HUES48 (cell line): ENCODE data around the gene MGLL.

Experiments used
- H3K27ac ChIP-seq: one replicate; pipeline ENCODE4 v1.7.0; 2013; ENCODE audit warnings: low read depth, low read length, inconsistent platforms
- H3K27me3 ChIP-seq: 2 replicates; pipeline ENCODE4 v1.6.1; 2013; ENCODE audit warnings: mild to moderate bottlenecking, low read length; ENCODE audit not compliant: control insufficient read depth, insufficient read depth
- H3K36me3 ChIP-seq: 2 replicates; pipeline ENCODE4 v1.6.1; 2013; ENCODE audit warnings: low read length; ENCODE audit not compliant: control insufficient read depth, insufficient read depth
- H3K4me1 ChIP-seq: 2 replicates; pipeline ENCODE4 v1.6.1; 2013; ENCODE audit warnings: mild to moderate bottlenecking, low read length; ENCODE audit not compliant: control insufficient read depth, insufficient read depth
- H3K4me3 ChIP-seq: 2 replicates; pipeline ENCODE4 v1.5.1; 2013; ENCODE audit warnings: mild to moderate bottlenecking, low read depth, low read length
- H3K9ac ChIP-seq: 2 replicates; pipeline ENCODE4 v1.6.1; 2013; ENCODE audit warnings: mild to moderate bottlenecking, low read depth, low read length, moderate library complexity
- H3K9me3 ChIP-seq: 2 replicates; pipeline ENCODE4 v1.6.1; 2013; ENCODE audit warnings: low read length; ENCODE audit not compliant: control insufficient read depth, insufficient read depth

The MGLL gene

DNA sequence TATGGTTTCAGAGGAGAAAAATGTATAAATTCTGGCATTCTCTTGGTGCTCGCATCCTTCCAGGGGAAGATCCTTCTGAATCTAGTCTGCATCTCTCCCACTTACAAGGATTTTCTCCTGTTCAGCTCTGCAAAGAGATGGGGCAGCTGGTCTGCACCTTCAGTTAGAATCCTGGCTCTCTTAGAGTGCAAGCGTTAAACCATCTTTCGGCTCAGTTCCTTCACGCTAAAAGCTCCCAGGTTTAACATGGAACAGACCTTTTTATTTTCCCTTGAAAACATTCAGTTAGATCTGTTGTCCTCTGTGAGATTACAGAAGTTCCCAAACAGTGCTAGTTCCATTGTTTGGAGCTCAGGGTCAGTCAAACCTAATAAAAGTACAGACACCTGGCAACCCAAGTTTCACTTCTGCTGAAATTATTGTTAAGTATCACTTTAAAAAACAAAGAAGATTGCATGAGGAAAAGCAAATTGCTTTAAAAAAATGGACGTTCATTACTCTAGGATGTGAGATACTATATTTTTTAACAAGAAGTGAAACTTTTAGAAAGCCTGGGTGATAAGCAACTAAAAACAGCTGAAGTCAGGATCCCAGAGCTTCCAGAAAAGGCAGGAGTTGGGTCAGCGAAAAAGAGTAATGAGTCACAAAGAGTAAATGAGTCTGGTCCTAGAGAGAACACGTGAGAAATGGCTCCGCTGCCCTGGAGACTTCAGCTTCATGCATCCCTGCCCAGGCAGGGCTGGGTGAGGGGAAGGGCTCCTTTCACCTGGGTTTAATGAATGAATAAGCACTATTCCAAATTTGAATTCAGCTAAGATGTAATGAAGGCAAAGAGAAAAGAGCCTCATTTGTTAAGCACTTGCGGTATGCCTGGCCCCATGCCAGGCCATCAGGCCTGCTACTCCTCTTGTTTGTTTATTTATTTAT lies 86.3 kb downstream of the MGLL start:
- no peaks in the 10 kb centered on the region for H3K9me3 ChIP-seq
- no peak overlapping the region for H3K27ac ChIP-seq
- H3K4me3 ChIP-seq, result no peak overlapping the region
- H3K27me3 ChIP-seq, result 0 out of 2 replicates have a peak, but pooled peaks cover 9% of the 10 kb centered on the region
- H3K36me3 ChIP-seq, result no peaks in the 10 kb centered on the region
- H3K9ac ChIP-seq, result no peak overlapping the region
- peaks cover 29% of the 10 kb centered on the region for H3K4me1 ChIP-seq

DNA sequence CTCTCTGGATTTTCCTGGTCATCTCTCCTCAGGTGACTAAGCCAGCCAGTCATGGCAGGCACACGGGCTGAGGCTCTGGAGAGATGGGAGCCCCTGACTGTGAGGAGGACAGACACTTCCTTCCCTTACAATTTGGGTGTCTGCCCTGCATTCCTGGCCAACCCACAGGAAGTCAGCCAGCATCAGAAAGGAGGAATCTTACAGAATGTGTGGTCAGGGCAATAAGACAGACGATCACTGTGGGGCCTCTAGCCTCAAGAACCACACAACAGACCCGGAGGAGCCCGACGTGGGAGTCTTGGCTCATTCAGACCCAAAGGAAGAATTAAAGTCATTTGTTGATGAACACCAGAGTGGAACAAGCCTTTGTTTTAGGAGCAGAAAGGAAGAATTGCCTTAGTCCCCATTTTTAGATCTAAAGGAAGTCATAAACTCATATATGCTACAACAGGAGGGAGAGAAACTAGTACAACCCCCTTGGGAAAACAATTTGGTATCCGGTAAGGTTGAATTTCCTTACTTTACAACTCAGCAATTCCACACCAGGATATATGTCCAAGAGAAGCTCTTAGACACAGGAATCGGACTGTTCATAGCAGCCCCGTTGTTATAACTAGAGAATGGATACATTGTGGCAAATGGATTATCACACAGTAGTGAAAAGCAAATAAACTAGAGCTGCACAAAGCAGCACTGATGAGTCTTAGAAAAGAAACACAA lies 87.4 kb downstream of the MGLL start:
- H3K27me3 ChIP-seq, result 0 out of 2 replicates have a peak, but pooled peaks cover 9% of the 10 kb centered on the region
- no peaks in the 10 kb centered on the region for H3K36me3 ChIP-seq
- no peak overlapping the region for H3K9ac ChIP-seq
- peaks cover 29% of the 10 kb centered on the region for H3K4me1 ChIP-seq
- H3K9me3 ChIP-seq, result no peaks in the 10 kb centered on the region
- no peak overlapping the region for H3K27ac ChIP-seq
- H3K4me3 ChIP-seq, result no peak overlapping the region; the same call in 1 of the 2 replicates

DNA sequence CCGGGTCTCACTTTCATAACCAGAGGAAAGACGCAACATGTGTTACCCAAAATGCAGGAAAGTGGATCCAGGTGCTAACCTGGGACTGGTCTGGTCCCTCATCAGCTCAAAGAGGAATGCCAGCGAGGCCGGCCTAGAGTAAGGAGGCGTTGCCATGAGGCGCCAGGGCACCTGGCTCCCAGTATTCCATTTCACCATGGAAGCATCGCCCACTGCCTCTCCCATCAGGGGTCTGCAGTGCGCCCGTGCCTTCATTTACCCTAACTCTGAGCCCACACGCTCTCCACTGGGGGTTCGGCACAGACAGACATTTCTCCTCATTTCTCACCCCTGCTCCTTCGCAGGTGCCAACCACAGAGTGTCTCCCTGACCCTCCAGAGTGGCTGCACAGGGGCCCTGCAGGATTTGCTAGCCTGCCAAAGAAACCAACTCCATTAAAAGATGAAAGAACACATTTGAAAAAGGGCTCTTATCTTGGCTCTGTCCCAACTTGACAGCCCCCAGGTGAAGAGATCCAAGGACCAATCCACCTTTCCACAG lies 88.1 kb downstream of the MGLL start:
- Histone ChIP-seq H3K27me3 (0 out of 2 replicates have a peak, but pooled peaks cover 9% of the 10 kb centered on the region), H3K4me1 (peaks cover 29% of the 10 kb centered on the region), H3K27ac (no peak overlapping the region), H3K9ac (no peak overlapping the region), H3K9me3 (no peaks in the 10 kb centered on the region), H3K4me3 (no peak overlapping the region), H3K36me3 (no peaks in the 10 kb centered on the region)

DNA sequence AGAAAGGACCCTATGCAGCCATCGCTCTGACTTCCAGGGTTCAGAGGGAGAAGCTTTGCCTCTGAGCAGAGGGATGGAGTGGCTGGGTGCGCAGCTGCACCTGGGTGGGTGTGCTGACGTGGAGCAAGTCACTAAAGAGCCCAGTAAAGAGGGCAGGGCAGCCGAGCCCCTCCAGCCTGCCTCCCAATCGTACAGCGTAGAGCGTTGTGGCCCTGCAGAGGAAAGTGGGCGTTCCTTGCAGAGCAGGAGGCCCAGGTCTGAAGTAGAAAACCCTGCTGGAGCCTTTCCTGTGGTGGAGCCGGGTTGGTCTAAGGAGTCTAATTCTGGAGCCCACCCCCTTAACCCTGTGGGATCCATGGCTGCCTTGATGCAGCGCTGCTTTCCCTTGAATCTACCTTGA lies 88.5 kb downstream of the MGLL start:
- H3K4me1 ChIP-seq, result peaks cover 29% of the 10 kb centered on the region
- H3K27me3 ChIP-seq, result 0 out of 2 replicates have a peak, but pooled peaks cover 9% of the 10 kb centered on the region
- H3K36me3 ChIP-seq, result no peaks in the 10 kb centered on the region
- no peak overlapping the region for H3K4me3 ChIP-seq
- H3K9me3 ChIP-seq, result no peaks in the 10 kb centered on the region
- H3K27ac ChIP-seq, result no peak overlapping the region
- no peak overlapping the region for H3K9ac ChIP-seq

DNA sequence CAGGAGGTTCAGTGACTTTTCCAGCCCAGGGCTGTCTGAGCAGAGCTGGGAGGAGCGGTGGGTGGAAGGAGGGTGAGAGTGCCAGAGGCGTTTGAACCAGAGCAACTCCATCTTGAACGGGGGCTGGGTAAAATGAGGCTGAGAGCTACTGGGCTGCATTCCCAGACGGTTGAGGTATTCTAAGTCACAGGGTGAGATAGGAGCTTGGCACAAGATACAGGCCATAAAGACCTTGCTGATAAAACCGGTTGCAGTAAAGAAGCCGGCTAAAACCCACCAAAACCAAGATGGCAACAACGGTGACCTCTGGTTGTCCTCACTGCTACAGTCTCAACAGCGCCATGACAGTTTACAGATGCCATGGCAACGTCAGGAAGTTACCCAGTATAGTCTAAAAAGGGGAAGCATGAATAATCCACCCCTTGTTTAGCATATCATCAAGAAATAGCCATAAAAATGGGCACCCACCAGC lies 89.4 kb downstream of the MGLL start:
- no peak overlapping the region for H3K27ac ChIP-seq
- H3K4me3 ChIP-seq, result no peak overlapping the region

DNA sequence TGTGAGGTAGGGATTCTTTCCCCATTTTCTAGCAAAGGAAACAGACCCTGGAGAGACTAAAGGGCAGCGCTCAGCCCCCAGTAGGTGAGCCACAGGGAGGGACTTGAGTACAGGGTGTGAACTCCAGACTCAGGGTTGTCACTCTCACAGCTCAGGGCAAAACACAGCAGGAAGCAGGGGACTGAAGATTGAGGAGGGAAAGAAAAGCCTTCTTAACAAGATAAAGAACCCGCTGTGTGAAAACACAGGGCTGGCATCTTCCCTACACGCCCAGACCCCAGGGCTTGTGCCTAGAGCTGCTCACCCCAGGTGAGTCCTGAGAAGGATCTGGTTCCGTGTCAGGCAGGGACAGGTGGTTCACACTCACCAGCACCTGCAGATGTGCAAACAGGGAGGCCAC lies 90.0 kb downstream of the MGLL start:
- Histone ChIP-seq H3K27ac (peak overlapping the region; percentile 21), H3K36me3 (no peaks in the 10 kb centered on the region), H3K9ac (no peak overlapping the region), H3K4me1 (peaks cover 29% of the 10 kb centered on the region), H3K27me3 (0 out of 2 replicates have a peak, but pooled peaks cover 9% of the 10 kb centered on the region), H3K9me3 (no peaks in the 10 kb centered on the region), H3K4me3 (no peak overlapping the region)

More for the DNA sequence above, 89.4 kb downstream of the MGLL start:
- no peaks in the 10 kb centered on the region for H3K36me3 ChIP-seq
- H3K9me3 ChIP-seq, result no peaks in the 10 kb centered on the region
- peaks cover 29% of the 10 kb centered on the region for H3K4me1 ChIP-seq
- H3K9ac ChIP-seq, result no peak overlapping the region
- H3K27me3 ChIP-seq, result 0 out of 2 replicates have a peak, but pooled peaks cover 9% of the 10 kb centered on the region

DNA sequence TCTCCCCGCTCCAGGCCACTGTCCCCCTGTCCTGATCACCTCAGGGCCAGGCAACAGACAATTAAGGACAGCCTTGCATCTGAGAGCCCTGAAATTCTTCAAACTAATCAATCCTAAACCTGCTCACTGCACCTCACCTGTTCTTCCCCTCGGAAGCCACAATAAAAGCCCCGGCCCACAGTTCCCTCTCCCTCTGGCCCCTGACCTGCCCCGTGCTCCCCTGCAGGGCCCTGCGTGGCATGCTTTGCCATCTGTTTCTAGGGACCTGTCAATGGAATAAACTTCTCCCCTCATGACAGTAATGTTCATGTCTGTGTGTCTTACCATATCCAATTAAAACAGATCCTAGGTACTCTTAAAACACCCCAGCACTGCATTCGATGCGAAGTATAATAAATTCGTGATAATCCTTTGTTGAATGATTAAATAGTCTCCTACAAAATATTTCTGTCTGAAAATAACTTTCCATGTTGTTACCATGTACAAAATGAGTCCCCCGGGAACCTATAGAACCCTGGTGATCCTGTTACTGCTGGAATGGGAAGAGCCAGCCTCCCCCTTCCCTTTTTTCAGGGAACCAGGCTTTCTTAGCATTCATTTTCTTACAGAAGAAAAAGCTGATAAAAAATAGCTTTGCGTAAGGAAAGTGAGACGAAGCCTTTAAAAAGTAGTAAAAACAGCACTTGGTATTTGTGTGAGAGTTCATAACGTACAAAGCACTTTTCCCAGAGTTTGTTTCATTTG lies 90.6 kb downstream of the MGLL start:
- H3K4me3 ChIP-seq, result no peak overlapping the region
- H3K9me3 ChIP-seq, result no peaks in the 10 kb centered on the region
- H3K4me1 ChIP-seq, result peaks cover 29% of the 10 kb centered on the region
- 0 out of 2 replicates have a peak, but pooled peaks cover 9% of the 10 kb centered on the region for H3K27me3 ChIP-seq
- peak overlapping the region; percentile 21 for H3K27ac ChIP-seq
- no peak overlapping the region for H3K9ac ChIP-seq
- no peaks in the 10 kb centered on the region for H3K36me3 ChIP-seq

DNA sequence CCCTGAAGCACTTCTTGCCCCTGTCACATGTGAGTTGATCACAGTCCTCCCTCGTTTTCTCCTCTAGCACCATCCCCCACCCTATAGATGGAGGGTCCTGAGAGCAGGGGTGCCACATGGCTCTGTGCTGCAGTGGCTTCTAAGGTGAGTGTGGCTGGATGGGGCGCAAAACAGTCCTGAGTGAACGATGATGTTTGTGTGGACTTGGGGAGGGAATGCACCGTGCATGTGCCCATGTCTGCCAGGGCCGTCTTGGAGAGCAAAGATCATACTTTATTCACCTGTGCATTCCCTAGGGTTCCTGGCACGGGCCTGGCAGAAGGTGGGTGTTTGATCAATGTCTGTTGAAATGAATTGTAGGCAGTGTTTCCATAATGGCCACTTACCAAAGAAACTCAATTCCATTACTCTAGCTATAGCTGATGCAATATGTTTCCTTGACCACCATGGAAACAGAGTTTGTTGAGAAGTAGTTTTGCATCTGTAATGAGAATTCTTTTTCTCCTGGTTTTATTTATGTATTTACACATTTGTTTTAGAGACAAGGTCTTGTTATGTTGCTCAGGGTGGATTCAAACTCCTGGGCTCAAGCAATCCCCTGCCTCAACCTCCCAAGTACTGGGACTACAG lies 91.5 kb downstream of the MGLL start:
- peaks cover 22% of the 10 kb centered on the region for H3K4me1 ChIP-seq
- no peaks in the 10 kb centered on the region for H3K36me3 ChIP-seq
- H3K4me3 ChIP-seq, result no peak overlapping the region
- H3K9ac ChIP-seq, result no peak overlapping the region
- H3K27me3 ChIP-seq, result 0 out of 2 replicates have a peak, but pooled peaks cover 9% of the 10 kb centered on the region
- no peaks in the 10 kb centered on the region for H3K9me3 ChIP-seq
- H3K27ac ChIP-seq, result no peak overlapping the region

DNA sequence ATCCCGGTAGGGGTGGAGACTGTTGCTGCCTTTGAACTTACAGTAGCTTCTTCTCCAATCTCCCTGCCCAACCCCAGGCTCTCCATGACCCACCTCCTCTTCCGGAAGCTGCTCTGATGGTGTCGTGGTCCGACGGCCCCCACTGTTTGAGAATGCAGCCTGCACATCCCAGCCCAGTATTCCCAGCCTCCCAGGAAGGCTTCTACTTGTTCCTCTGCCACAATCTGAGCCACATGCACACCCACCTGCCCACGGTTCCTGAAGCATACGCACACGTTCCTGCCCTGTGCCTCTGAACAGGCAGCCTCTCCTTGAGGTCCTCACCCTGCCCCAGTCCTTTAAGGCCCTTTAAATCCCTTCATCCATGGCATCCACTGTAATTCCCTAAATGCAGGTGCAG lies 92.1 kb downstream of the MGLL start:
- Histone ChIP-seq H3K4me3 (no peak overlapping the region), H3K4me1 (peaks cover 20% of the 10 kb centered on the region), H3K27ac (no peak overlapping the region), H3K36me3 (no peaks in the 10 kb centered on the region), H3K9me3 (no peaks in the 10 kb centered on the region), H3K27me3 (0 out of 2 replicates have a peak, but pooled peaks cover 9% of the 10 kb centered on the region), H3K9ac (no peak overlapping the region)

DNA sequence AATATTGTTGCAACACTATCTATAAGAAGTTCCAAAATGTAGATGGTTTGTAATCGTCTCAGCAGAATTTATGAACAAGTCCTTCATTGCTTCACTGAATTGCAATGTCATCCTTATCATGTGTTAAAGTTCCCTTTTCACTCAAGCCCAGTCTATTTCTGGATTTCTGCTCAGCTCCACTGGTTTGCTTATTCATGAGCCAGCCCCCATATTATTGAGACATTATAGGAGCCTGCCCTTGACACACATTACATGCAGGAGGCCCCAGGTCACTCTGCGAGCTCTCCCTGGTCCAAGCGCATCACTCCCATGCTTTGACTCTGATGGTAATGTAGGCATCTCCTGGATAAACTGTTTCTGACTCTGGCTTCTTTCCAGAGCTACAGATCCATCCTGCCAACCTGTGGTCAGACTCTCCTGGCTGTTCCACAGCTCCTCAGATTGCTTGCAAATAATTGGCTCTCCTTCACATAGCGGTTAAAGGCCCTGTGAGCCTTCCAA lies 92.7 kb downstream of the MGLL start:
- no peak overlapping the region for H3K9ac ChIP-seq
- H3K9me3 ChIP-seq, result no peaks in the 10 kb centered on the region
- H3K36me3 ChIP-seq, result no peaks in the 10 kb centered on the region
- peaks cover 19% of the 10 kb centered on the region for H3K4me1 ChIP-seq
- no peak overlapping the region for H3K27ac ChIP-seq
- H3K27me3 ChIP-seq, result 0 out of 2 replicates have a peak, but pooled peaks cover 9% of the 10 kb centered on the region
- H3K4me3 ChIP-seq, result no peak overlapping the region
